Stimulated activated CD4-positive, alpha-beta T cell treated with anti-CD3 and anti-CD28 coated beads, Interleukin-4, amount 100 ng/mL, for 1 hour (primary cell): ENCODE data around the gene RNF133.
"Not testable (repeated sequence)": the region's sequence is repeated elsewhere in the genome, so short reads cannot be mapped to it uniquely, and the experiment has no call there.

Experiments used
- DNase-seq: peaks from one replicate; pipeline ENCODE4 v3.0.0-alpha.2; 2020

The RNF133 gene

GRCh38 chr7:122689346-122690109 lies 9.4 kb downstream of the RNF133 start:
- no peak for DNase-seq

DNA sequence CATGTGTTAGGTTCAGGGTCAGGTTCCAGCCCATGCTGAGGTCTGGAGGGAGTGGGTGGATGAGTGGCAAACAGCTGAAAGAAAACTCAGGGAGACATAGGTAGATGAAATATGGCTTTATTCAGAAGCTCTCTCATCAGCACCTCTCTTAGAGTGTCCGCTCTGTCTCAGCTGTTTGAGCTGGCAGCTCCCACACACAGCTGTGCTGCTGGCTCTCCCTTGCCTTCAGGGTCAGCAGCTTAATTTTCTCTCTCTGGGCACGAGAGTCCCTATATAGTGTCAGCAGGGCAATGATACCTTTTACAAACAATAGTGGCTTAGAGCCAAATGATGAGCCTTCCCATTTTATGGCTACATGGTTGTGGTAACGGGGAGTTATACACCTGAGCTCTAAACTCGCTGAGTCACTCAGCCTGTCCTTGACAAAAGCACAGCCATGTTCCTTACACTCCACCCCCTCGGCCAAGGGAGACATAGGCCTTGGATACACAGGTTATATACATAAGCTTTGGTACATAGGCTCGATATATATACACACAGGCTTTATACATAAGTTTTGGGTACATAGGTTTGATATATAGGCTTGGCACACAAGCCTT lies 10.4 kb downstream of the RNF133 start:
- DNase-seq: no peak

DNA sequence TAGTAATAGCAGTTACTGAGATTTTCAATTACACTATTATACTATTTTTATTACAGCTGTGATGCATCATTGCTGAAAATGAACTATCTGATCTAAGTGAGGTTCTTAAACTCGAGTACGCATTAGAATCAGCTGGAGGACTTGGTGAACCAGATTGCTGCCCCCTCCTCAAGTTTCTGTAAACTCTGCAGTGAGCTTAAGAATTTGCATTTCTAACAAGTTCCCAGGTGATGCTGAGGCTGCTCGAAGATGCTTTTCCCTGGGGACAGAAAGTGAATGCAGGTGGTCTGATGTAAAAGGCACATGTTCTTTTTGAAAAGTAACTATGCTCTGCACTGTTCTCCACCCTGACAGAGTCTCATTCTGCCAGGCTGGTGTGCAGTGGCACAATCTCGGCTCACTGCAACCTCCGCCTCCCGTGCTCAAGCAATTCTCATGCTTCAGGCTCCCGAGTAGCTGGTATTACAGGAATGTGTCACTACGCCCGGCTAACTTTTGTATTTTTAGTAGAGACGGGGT lies 12.5 kb downstream of the RNF133 start:
- no peak for DNase-seq

GRCh38 chr7:122684504-122684903 lies 14.4 kb downstream of the RNF133 start:
- no peak for DNase-seq

- no peak for DNase-seq
Observed at GRCh38 chr7:122682815-122683550, 15.9 kb downstream of the RNF133 start.

DNA sequence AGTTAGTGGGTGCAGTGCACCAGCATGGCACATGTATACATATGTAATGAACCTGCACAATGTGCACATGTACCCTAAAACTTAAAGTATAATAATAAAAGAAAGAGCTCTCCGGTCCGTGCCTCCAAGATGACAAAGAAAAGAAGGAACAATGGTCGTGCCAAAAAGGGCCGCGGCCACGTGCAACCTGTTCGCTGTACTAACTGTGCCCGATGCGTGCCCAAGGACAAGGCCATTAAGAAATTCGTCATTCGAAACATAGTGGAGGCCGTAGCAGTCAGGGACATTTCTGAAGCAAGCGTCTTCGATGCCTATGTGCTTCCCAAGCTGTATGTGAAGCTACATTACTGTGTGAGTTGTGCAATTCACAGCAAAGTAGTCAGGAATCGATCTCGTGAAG lies 17.7 kb downstream of the RNF133 start:
- DNase-seq: not testable (repeated sequence)

- no peak for DNase-seq
Observed at GRCh38 chr7:122679813-122680212, 19.1 kb downstream of the RNF133 start.

- not testable (repeated sequence) for DNase-seq
Observed at GRCh38 chr7:122679269-122679709, 19.6 kb downstream of the RNF133 start.

GRCh38 chr7:122677149-122677548 lies 21.8 kb downstream of the RNF133 start:
- no peak for DNase-seq

DNA sequence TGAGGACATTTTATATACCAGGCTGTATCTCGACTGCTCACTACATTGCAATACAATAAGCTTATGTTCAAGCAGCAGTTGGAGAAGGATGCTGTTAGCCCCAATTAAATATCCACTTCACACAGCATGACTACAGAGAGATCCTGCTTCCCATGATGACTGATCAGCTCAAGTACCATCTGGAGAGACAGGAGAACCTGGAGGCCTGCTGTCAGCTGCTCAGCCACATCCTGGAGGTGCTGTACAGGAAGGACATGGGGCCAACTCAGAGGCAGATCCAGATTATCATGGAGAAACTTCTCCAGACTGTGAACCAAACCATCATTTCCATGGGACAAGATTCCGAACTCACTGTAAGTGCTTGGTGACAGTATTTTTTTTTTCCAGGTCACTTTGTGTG lies 22.5 kb downstream of the RNF133 start:
- DNase-seq: no peak

- DNase-seq: no peak
Observed at GRCh38 chr7:122675621-122676020, 23.3 kb downstream of the RNF133 start.

- DNase-seq: no peak
Observed at GRCh38 chr7:122675011-122675410, 23.9 kb downstream of the RNF133 start.

- no peak for DNase-seq
Observed at GRCh38 chr7:122674502-122674901, 24.4 kb downstream of the RNF133 start.

DNA sequence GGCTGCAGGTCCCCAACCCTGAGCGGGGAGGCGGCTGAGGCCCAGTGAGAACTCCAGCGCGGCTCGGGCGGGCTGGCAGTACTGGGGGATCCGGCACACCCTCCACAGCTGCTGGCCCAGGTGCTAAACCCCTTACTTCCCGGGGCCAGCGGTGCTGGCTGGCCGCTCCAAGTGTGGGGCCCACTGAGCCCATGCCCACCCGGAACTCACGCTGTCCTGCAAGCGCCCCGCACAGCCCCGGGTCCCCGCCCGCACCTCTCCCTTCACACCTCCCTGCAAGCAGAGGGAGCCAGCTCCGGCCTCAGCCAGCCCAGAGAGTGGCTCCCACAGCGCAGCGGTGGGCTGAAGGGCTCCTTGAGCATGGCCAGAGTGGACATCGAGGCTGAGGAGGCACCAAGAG lies 25.0 kb downstream of the RNF133 start:
- DNase-seq: no peak

- DNase-seq: no peak
Observed at GRCh38 chr7:122672536-122672935, 26.4 kb downstream of the RNF133 start.

DNA sequence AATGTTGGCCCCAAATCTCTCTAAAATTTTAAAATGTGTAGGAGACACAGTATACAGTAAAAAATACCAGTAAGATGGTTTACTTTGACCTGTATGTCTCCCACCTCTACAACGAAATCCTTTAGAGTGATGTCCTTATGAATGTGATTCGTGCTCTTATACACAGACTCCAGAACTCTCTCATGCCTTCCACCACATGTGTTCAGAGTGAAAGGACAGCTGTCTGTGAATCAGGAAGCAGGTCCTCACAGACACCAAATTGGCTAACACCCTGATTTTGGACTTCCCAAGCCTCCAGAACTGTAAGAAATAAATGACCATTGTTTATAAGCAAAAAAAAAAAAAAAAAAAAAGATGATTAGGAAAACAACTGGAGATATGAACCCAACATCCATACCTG lies 35.2 kb downstream of the RNF133 start:
- no peak for DNase-seq

- DNase-seq: no peak
Observed at GRCh38 chr7:122658856-122659255, 40.1 kb downstream of the RNF133 start.

- no peak for DNase-seq
Observed at GRCh38 chr7:122653685-122654084, 45.2 kb downstream of the RNF133 start.

DNA sequence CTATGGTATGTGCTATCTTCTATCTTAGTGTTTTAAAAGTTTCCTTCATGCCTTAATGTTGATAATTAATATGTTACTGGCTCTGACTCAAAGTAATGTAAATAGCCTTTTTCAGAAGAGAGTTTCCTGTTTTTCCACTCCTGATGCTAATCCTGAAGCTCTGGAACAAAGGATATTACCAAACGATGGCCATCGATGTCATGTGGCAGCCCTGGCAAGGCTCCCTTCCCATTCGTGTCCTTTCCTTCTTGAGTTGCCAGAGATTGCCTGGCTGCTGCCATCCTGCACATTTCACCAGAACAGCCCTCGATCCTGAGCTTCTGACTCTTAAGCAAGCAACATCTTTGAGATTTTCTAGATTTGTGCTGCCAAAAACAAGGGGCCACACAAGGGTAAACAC lies 46.0 kb downstream of the RNF133 start:
- no peak for DNase-seq

DNA sequence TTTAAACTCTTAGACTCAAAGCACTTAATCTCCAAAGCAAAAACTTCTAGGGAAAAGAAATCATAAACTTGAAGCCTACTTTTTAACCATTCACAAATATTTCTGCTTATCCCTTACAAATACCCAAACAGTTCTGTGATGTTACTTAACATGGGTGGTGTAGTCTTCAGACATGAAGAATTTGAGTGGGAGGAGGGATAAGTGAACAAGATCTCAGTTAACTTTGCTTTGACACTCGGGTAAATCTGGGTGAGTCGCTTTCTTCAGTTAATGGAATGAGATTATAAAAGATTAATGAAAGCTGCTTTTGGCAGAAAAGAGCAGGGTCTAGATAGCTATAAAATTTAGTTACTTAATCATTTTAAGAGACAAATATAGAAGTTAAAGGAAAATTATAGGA lies 47.5 kb downstream of the RNF133 start:
- no peak for DNase-seq
